Endothelial cell of umbilical vein (primary cell): ENCODE results near the gene PITPNB. TPM values are rescaled to one million over a fixed set of nuclear protein-coding genes. Genes with fewer than 3 reads are reported as not detected.

Source experiments
- BruUV-seq: library from RNA; stranded (reverse); fragments of 400-500 nt; replicated peaks from 2 replicates; lab custom pipeline; 2021; lab: Mats Ljungman, UMichigan
- CTCF ChIA-PET: fragments of 300-600, 350-600 bp; sonication (Branson Sonifier 250); formaldehyde crosslinking; loops from one replicate; lab custom pipeline; 2021; ENCODE audit warnings: antibody characterized with exemption, inconsistent platforms; lab: Charles Lee
- POLR2A ChIA-PET: fragments of 300-600, 350-600 bp; sonication (Branson Sonifier 250); formaldehyde crosslinking; loops from one replicate; lab custom pipeline; 2021; ENCODE audit warnings: antibody characterized with exemption, inconsistent platforms; lab: Charles Lee
- DNase-seq: peaks from one replicate; pipeline ENCODE4 v3.0.0-alpha.2; 2011; ENCODE audit warnings: low read depth, low spot score
- FAIRE-seq: peaks from 2 replicates; lab custom pipeline; 2011; peaks lifted over from hg19 to GRCh38; lab: Jason Lieb, UNC
- H2AFZ ChIP-seq: 2 replicates; pipeline ENCODE4 v1.6.0; 2012; ENCODE audit warnings: low read depth, low read length, control low read depth, inconsistent platforms
- H3K27ac ChIP-seq: 2 replicates; pipeline ENCODE4 v1.5.1; 2011; ENCODE audit warnings: low read depth, mild to moderate bottlenecking, control low read depth, low read length, moderate library complexity; ENCODE audit not compliant: insufficient read depth
- H3K27me3 ChIP-seq, 2 experiments: 2 replicates each; pipeline versions ENCODE4 v1.6.0 to v1.6.1; 2011; ENCODE audit warnings: low read length in 2 of 2, mixed read lengths in 1 of 2; ENCODE audit not compliant: control insufficient read depth in 2 of 2, insufficient read depth in 2 of 2
- H3K36me3 ChIP-seq, 2 experiments: 2 replicates in 1 of 2; 3 replicates in 1 of 2; pipeline ENCODE4 v1.5.1; 2011; ENCODE audit warnings: low read length in 2 of 2, mild to moderate bottlenecking in 1 of 2, moderate library complexity in 1 of 2; ENCODE audit not compliant: control insufficient read depth in 2 of 2, insufficient read depth in 2 of 2; ENCODE audit errors: extremely low read depth in 1 of 2
- H3K4me1 ChIP-seq: 3 replicates; pipeline ENCODE4 v1.5.1; 2011; ENCODE audit warnings: mild to moderate bottlenecking, low read length; ENCODE audit not compliant: control insufficient read depth, insufficient read depth; ENCODE audit errors: extremely low read depth
- H3K4me2 ChIP-seq: 2 replicates; pipeline ENCODE4 v1.6.1; 2011; ENCODE audit warnings: low read length, control low read depth, mixed read lengths; ENCODE audit not compliant: insufficient read depth
- H3K4me3 ChIP-seq, 3 experiments: fragments of 200-600 bp in 1 of 3; sonication (generic), shearing (Covaris generic) in 1 of 3; replicated peaks in 1 of 3; 2 replicates each; pipeline ENCODE4 v1.5.1; 2011 to 2016; ENCODE audit warnings: control low read depth in 3 of 3, low read length in 3 of 3, mild to moderate bottlenecking in 2 of 3, inconsistent platforms in 1 of 3, low read depth in 1 of 3, moderate library complexity in 1 of 3; ENCODE audit not compliant: insufficient read depth in 1 of 3
- H3K79me2 ChIP-seq: 2 replicates; pipeline ENCODE4 v1.6.0; 2012; ENCODE audit warnings: low read length, inconsistent platforms; ENCODE audit not compliant: control insufficient read depth, insufficient read depth
- H3K9ac ChIP-seq: replicated peaks from 2 replicates; pipeline ENCODE3; 2011; ENCODE audit warnings: low read length, control low read depth; ENCODE audit not compliant: insufficient read depth; ENCODE audit errors: extremely low read depth
- H3K9me1 ChIP-seq: replicated peaks from 3 replicates; pipeline ENCODE4 v1.6.0; 2011; ENCODE audit warnings: mild to moderate bottlenecking, low read length; ENCODE audit not compliant: control insufficient read depth, insufficient read depth; ENCODE audit errors: extremely low read depth
- H3K9me3 ChIP-seq: replicated peaks from 2 replicates; pipeline ENCODE4 v1.5.1; 2012; ENCODE audit warnings: low read length, inconsistent platforms; ENCODE audit not compliant: control insufficient read depth, insufficient read depth
- H4K20me1 ChIP-seq: replicated peaks from 2 replicates; pipeline ENCODE3; 2011; ENCODE audit warnings: mild to moderate bottlenecking, low read length; ENCODE audit not compliant: control insufficient read depth, insufficient read depth; ENCODE audit errors: extremely low read depth
- EZH2 ChIP-seq: IDR thresholded peaks from 2 replicates; pipeline ENCODE4 v1.6.1; 2012; ENCODE audit warnings: borderline replicate concordance, low read depth, mild to moderate bottlenecking, moderate library complexity, low read length, inconsistent platforms; ENCODE audit not compliant: severe bottlenecking
- FOS ChIP-seq: IDR thresholded peaks from 2 replicates; pipeline ENCODE4 v1.6.1; 2011; ENCODE audit warnings: mild to moderate bottlenecking, low read length, moderate library complexity, borderline replicate concordance; ENCODE audit not compliant: insufficient read depth
- GATA2 ChIP-seq: IDR thresholded peaks from 2 replicates; pipeline ENCODE4 v1.7.0; 2011; ENCODE audit warnings: low read depth, mild to moderate bottlenecking, moderate library complexity, mixed read lengths, low read length; ENCODE audit not compliant: insufficient read length, insufficient read depth
- JUN ChIP-seq: IDR thresholded peaks from 2 replicates; pipeline ENCODE4 v1.6.1; 2011; ENCODE audit warnings: borderline replicate concordance, low read depth; ENCODE audit not compliant: insufficient read length, insufficient read depth
- MAX ChIP-seq: IDR thresholded peaks from 2 replicates; pipeline ENCODE4 v1.6.1; 2011; ENCODE audit not compliant: insufficient read depth, insufficient read length
- MYC ChIP-seq: IDR thresholded peaks from one replicate; pipeline ENCODE4 v1.6.1; 2011; ENCODE audit warnings: mild to moderate bottlenecking, low read depth, low read length
- POLR2A ChIP-seq: IDR thresholded peaks from 2 replicates; pipeline ENCODE4 v1.6.1; 2012; ENCODE audit warnings: low read depth, mild to moderate bottlenecking, control low read depth, low read length
- POLR2AphosphoS5 ChIP-seq: IDR thresholded peaks from 2 replicates; pipeline ENCODE4 v1.6.1; 2012; ENCODE audit warnings: low read depth, mild to moderate bottlenecking, control low read depth, low read length, moderate library complexity; ENCODE audit not compliant: insufficient read depth
- dilution Hi-C: fragments of 300-500 bp; cut with MboI; formaldehyde crosslinking; loops from one replicate; pipeline ENCODE4 v1.15.0; 2019; ENCODE audit warnings: low sequenced_read_pairs; ENCODE audit not compliant: extremely low pct_ligation_motif_present
- intact Hi-C: fragments of 100-400 bp; cut with micrococcal nuclease; formaldehyde crosslinking; loops from one replicate; pipeline ENCODE4 v1.10.0; 2022
- polyA plus RNA-seq, 4 experiments: library from polyadenylated mRNA; depleted of rRNA in 3 of 4; stranded (reverse) in 3 of 4; unstranded in 1 of 4; fragments of >200 nt; gene quantifications; 2 replicates each; pipeline versions ENCODE4 v1.2.1 to v1.2.3, GENCODE V29; 2011 to 2012; ENCODE audit warnings: missing spikeins in 1 of 4
- total RNA-seq: library from RNA; stranded (reverse); gene quantifications from 2 replicates; pipeline ENCODE4 v1.2.3, GENCODE V29; 2021
- TF ChIP-seq, protein P1 (sequence below), 2 donors: IDR thresholded peaks; 1 replicate in 1 of 2; 2 replicates in 1 of 2; pipeline ENCODE4 v1.5.1; 2011; ENCODE audit warnings: low read length in 2 of 2, mild to moderate bottlenecking in 2 of 2, moderate library complexity in 2 of 2, control low read depth in 1 of 2, inconsistent platforms in 1 of 2, low read depth in 1 of 2; ENCODE audit not compliant: insufficient read depth in 1 of 2; ENCODE audit errors: extremely low read depth in 1 of 2

Gene PITPNB
- total and polyA plus RNA-seq, 2 donors (not counting 3 experiments of a cell fraction or from before 2014, with no cell fraction given), result 29.7 to 108 TPM

- H3K36me3 ChIP-seq, result peaks cover 13 to 15% of the 10 kb centered on the region in 2 experiments
- H3K79me2 ChIP-seq, result peaks cover 63% of the 10 kb centered on the region
- no peak overlapping the region for H3K4me3 ChIP-seq
- H3K9me1 ChIP-seq, result no peaks in the 10 kb centered on the region
- no peaks in the 10 kb centered on the region for H3K9me3 ChIP-seq
- H3K4me2 ChIP-seq, result no peak overlapping the region
- H2AFZ ChIP-seq, result no peak overlapping the region
- POLR2A ChIA-PET, result no interaction called here
- FAIRE-seq, result no peak
- dilution Hi-C loops (no loop called here), intact Hi-C loops (no loop called here)
- TF ChIP-seq MAX (no peak), POLR2A (no peak), JUN (no peak), EZH2 (no peak), MYC (no peak), POLR2AphosphoS5 (no peak), FOS (no peak), GATA2 (no peak)
- TF ChIP-seq, protein P1, sequence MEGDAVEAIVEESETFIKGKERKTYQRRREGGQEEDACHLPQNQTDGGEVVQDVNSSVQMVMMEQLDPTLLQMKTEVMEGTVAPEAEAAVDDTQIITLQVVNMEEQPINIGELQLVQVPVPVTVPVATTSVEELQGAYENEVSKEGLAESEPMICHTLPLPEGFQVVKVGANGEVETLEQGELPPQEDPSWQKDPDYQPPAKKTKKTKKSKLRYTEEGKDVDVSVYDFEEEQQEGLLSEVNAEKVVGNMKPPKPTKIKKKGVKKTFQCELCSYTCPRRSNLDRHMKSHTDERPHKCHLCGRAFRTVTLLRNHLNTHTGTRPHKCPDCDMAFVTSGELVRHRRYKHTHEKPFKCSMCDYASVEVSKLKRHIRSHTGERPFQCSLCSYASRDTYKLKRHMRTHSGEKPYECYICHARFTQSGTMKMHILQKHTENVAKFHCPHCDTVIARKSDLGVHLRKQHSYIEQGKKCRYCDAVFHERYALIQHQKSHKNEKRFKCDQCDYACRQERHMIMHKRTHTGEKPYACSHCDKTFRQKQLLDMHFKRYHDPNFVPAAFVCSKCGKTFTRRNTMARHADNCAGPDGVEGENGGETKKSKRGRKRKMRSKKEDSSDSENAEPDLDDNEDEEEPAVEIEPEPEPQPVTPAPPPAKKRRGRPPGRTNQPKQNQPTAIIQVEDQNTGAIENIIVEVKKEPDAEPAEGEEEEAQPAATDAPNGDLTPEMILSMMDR (IDR thresholded peaks at IDR 0.05; ENCODE audit: extremely low read depth in 1 of 2, insufficient read depth in 1 of 2, low read depth in 1 of 2, low read length in 2 of 2), result no peak
- DNase-seq, result no peak
- H3K4me1 ChIP-seq, result peaks cover 6% of the 10 kb centered on the region
- no TSS peak for BruUV-seq
- no peaks in the 10 kb centered on the region for H3K27me3 ChIP-seq
- H3K27ac ChIP-seq, result no peak overlapping the region
- H4K20me1 ChIP-seq, result peaks cover 5% of the 10 kb centered on the region
- H3K9ac ChIP-seq, result no peak overlapping the region
- CTCF ChIA-PET, result interaction anchor here (2.0 kb wide), 1 partner anchor 9 kb away, joined by 7 read pairs; no protein-coding TSS in a partner anchor
These were observed 42.4 kb downstream of the PITPNB start for GRCh38 chr22:27876684-27877083.
